Measurements from ENCODE around the gene TPRG1L.

DNA sequence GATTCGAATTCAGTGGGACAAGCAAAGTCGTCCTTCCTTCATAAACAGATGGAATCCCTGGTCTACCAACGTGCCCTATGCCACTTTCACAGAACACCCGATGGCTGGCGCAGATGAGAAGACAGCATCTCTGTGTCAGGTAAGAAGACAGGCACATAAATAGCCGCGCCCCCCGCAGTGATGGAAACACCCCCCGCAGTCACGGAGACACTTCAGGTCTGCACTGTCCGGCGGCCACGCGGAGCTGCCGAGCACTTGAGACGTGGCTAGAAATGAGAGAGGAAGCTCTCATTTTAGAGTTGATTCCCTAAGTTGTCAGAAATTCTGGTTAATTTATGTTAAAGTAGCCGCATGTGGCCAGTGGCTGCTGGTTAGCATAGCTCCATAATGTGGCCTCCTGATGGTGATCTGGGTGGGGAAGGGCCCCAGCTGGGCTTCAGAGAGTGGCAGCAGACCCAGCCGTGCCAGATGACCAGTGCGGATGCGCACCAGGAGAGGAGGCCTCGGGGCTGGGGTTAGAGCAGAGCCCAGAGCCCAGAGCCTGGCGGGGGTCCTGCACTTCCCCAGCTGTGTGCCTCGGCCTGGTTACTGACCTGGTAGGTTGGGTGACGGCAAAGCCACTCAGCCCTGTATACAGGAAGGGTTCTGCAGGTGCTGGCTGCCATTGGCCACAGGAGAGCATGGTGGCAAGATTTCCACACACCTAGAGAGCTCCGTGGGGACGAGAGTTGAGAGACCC is 2.9 kb downstream of the TPRG1L start:
- TF ChIP-seq, protein P1, sequence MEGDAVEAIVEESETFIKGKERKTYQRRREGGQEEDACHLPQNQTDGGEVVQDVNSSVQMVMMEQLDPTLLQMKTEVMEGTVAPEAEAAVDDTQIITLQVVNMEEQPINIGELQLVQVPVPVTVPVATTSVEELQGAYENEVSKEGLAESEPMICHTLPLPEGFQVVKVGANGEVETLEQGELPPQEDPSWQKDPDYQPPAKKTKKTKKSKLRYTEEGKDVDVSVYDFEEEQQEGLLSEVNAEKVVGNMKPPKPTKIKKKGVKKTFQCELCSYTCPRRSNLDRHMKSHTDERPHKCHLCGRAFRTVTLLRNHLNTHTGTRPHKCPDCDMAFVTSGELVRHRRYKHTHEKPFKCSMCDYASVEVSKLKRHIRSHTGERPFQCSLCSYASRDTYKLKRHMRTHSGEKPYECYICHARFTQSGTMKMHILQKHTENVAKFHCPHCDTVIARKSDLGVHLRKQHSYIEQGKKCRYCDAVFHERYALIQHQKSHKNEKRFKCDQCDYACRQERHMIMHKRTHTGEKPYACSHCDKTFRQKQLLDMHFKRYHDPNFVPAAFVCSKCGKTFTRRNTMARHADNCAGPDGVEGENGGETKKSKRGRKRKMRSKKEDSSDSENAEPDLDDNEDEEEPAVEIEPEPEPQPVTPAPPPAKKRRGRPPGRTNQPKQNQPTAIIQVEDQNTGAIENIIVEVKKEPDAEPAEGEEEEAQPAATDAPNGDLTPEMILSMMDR (IDR thresholded peaks at IDR 0.05; ENCODE audit: low read length), result no peak
- no peak for TF ChIP-seq EZH2 (IDR thresholded peaks at IDR 0.05; ENCODE audit: borderline replicate concordance, low read length)

Data from OCI-LY1 (cell line).